B cell (primary cell): ENCODE data around the gene HNRNPF. TPM values are rescaled to one million over a fixed set of nuclear protein-coding genes. Genes with fewer than 3 reads are reported as not detected.

ENCODE experiments used
- ATAC-seq: fragments of 200-7000 bp; cut with Tn5 transposase; one replicate; pipeline ENCODE4 v1.10.0; 2021; ENCODE audit warnings: low read depth, mild to moderate bottlenecking, moderate number of reproducible peaks, moderate library complexity
- CTCF ChIA-PET: fragments of 350-600 bp; sonication (Branson Sonifier 250); formaldehyde crosslinking; loops from one replicate; lab custom pipeline; 2021; ENCODE audit warnings: antibody characterized with exemption, inconsistent platforms; lab: Charles Lee
- POLR2A ChIA-PET: fragments of 350-600 bp; sonication (Branson Sonifier 250); formaldehyde crosslinking; loops from one replicate; lab custom pipeline; 2021; ENCODE audit warnings: antibody characterized with exemption; lab: Charles Lee
- DNase-seq: peaks from one replicate; pipeline ENCODE4 v3.0.0; 2013
- H2AFZ ChIP-seq: 2 replicates; pipeline ENCODE4 v1.6.1; 2012; ENCODE audit warnings: mild to moderate bottlenecking, low read depth, low read length; ENCODE audit not compliant: insufficient read depth, poor library complexity, severe bottlenecking
- H3K27ac ChIP-seq, 2 donors: 1 replicate in 1 of 2; 2 replicates in 1 of 2; pipeline ENCODE4 v1.5.1; 2012 to 2013; ENCODE audit warnings: low read length in 2 of 2, mild to moderate bottlenecking in 2 of 2, moderate library complexity in 1 of 2
- H3K27me3 ChIP-seq, 4 experiments: fragments of 200-600 bp in 1 of 4; sonication (generic) in 1 of 4; replicated peaks in 1 of 4; 1 replicate in 2 of 4; 2 replicates in 2 of 4; pipeline versions ENCODE4 v1.6.1 to v1.7.0; 2013 to 2016; ENCODE audit warnings: low read length in 3 of 4, mild to moderate bottlenecking in 2 of 4, mixed read lengths in 1 of 4, moderate library complexity in 1 of 4; ENCODE audit not compliant: insufficient read depth in 4 of 4, control insufficient read depth in 3 of 4; ENCODE audit errors: control extremely low read depth in 1 of 4
- H3K36me3 ChIP-seq, 2 experiments: replicated peaks in 1 of 2; 1 replicate in 1 of 2; 2 replicates in 1 of 2; pipeline versions ENCODE4 v1.6.1 to v1.7.1; 2013; ENCODE audit warnings: low read length in 1 of 2; ENCODE audit not compliant: insufficient read depth in 2 of 2, control insufficient read depth in 1 of 2; ENCODE audit errors: control extremely low read depth in 1 of 2, extremely low read depth in 1 of 2
- H3K4me1 ChIP-seq, 2 donors: fragments of 200-600 bp in 1 of 2; sonication (generic) in 1 of 2; 1 replicate in 1 of 2; 2 replicates in 1 of 2; pipeline versions ENCODE4 v1.5.1 to v1.6.1; 2013 to 2017; ENCODE audit warnings: low read length in 2 of 2; ENCODE audit not compliant: control insufficient read depth in 2 of 2, insufficient read depth in 2 of 2
- H3K4me2 ChIP-seq: replicated peaks from 2 replicates; pipeline ENCODE3; 2012; ENCODE audit warnings: mild to moderate bottlenecking, low read depth, low read length; ENCODE audit not compliant: poor library complexity, severe bottlenecking
- H3K4me3 ChIP-seq, 5 experiments: fragments of 200-600 bp in 1 of 5; sonication (generic) in 1 of 5; 1 replicate in 3 of 5; 2 replicates in 2 of 5; pipeline versions ENCODE4 v1.5.1 to v1.7.0; 2011 to 2016; ENCODE audit warnings: low read length in 4 of 5, mild to moderate bottlenecking in 4 of 5, low read depth in 2 of 5, control low read depth in 1 of 5, moderate library complexity in 1 of 5; ENCODE audit not compliant: insufficient read depth in 1 of 5; ENCODE audit errors: control extremely low read depth in 1 of 5, extremely low read depth in 1 of 5
- H3K79me2 ChIP-seq: fragments of 200-600 bp; sonication (generic); one replicate; pipeline ENCODE4 v1.6.0; 2016; ENCODE audit warnings: low read length; ENCODE audit not compliant: control insufficient read depth, insufficient read depth
- H3K9ac ChIP-seq: fragments of 200-600 bp; sonication (generic); 2 replicates; pipeline ENCODE4 v1.6.1; 2017; ENCODE audit warnings: mild to moderate bottlenecking, low read length, moderate library complexity
- H3K9me3 ChIP-seq, 3 donors: one replicate each; pipeline versions ENCODE4 v1.6.1 to v1.7.1; 2013; ENCODE audit warnings: low read length in 2 of 3; ENCODE audit not compliant: control insufficient read depth in 2 of 3, insufficient read depth in 1 of 3; ENCODE audit errors: control extremely low read depth in 1 of 3
- H4K20me1 ChIP-seq: 2 replicates; pipeline ENCODE4 v1.6.0; 2012; ENCODE audit warnings: mild to moderate bottlenecking, low read length; ENCODE audit not compliant: insufficient read depth, control insufficient read depth, poor library complexity, severe bottlenecking
- H3K27ac Mint-ChIP-seq: one replicate; pipeline ENCODE4 v1.8.0; 2021; ENCODE audit warnings: mixed read lengths
- H3K27me3 Mint-ChIP-seq: one replicate; pipeline ENCODE4 v1.8.0; 2021; ENCODE audit warnings: mixed read lengths
- H3K4me1 Mint-ChIP-seq: one replicate; pipeline ENCODE4 v1.8.0; 2021; ENCODE audit warnings: mixed read lengths
- H3K4me3 Mint-ChIP-seq: one replicate; pipeline ENCODE4 v1.8.0; 2021; ENCODE audit warnings: mixed read lengths
- H3K9me3 Mint-ChIP-seq: one replicate; pipeline ENCODE4 v1.8.0; 2022; ENCODE audit warnings: mixed read lengths; ENCODE audit not compliant: insufficient read depth
- EZH2 ChIP-seq: IDR thresholded peaks from 2 replicates; pipeline ENCODE4 v1.6.1; 2012; ENCODE audit warnings: borderline replicate concordance, low read depth, mild to moderate bottlenecking, moderate library complexity, low read length; ENCODE audit not compliant: insufficient read depth, poor library complexity, severe bottlenecking
- WGBS: methylation state at CpG from one replicate; pipeline ENCODE4 v1.1.5; 2013; ENCODE audit warnings: missing lambda C conversion rate; ENCODE audit not compliant: insufficient coverage; 5-methylcytosine and 5-hydroxymethylcytosine counted together
- intact Hi-C: fragments of 100-400 bp; cut with micrococcal nuclease; formaldehyde crosslinking; loops from one replicate; pipeline ENCODE4 v1.10.0; 2022
- polyA plus RNA-seq: library from polyadenylated mRNA; depleted of rRNA; stranded (reverse); fragments of >200 nt; gene quantifications from 2 replicates; pipeline ENCODE4 v1.2.3, GENCODE V29; 2012
- total RNA-seq, 2 donors: library from RNA; stranded (reverse); fragments of 120-200 nt in 1 of 2; gene quantifications; 1 replicate in 1 of 2; 2 replicates in 1 of 2; pipeline versions ENCODE4 v1.2.3 to v1.2.4, GENCODE V29; 2013 to 2022
- TF ChIP-seq, protein P1 (sequence below): fragments of 200-600 bp; IDR thresholded peaks from one replicate; pipeline ENCODE4 v1.8.0; 2022; ENCODE audit warnings: antibody characterized with exemption, mild to moderate bottlenecking

HNRNPF gene
- total and polyA plus RNA-seq, 2 donors (not counting 1 experiment from before 2014, with no cell fraction given) = 76.7 to 161 TPM

DNA sequence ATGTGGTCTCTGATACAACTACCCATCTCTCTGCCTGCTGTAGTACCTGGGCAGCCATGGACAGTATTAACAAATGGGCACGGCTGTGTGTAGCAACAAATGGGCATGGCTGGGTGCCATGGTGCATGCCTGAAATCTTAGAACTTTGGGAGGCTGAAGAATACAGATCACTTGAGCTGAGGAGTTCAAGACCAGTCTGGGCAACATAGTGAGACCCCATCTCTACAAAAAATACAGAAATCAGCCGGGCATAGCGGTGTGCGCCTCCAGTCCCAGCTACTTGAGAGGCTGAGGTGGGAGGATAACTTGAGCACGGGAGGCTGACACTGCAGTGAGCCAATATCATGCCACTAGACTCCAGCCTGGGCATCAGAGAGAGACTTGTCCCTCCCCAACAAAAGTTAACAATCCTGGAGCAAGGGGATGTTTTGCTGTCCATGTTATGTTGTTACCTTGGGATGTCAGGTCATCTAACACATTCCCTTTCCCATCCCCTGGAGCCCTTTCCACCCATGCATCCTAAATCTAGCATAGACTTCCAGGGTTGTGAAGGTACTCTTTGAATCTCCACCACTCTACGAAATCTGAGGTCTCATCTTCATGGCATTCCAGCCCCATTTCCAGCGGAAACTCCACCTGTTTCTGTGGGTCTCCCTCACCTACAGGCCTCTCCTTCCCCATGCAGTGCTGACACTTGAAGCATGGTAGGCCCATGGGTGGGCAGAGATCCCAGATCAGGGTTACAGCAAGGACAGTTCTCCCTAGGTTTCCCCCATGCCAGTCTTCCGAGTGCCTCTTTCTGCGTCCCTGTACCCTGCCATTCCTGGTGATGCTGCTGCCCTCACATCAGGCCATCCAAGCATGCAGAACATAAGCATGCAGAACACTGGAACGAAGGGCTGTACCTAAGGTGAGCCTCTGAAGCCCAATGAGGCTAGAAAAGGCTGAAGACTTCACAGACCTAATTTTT lies 24.4 kb downstream of the HNRNPF start:
- Histone ChIP-seq H2AFZ (no peak overlapping the region), H4K20me1 (peaks cover 43% of the 10 kb centered on the region), H3K27ac (peak overlapping the region in 1 of 2 donors; percentile 11), H3K9me3 (no peaks in the 10 kb centered on the region), H3K36me3 (peaks cover 12 to 35% of the 10 kb centered on the region in 2 experiments), H3K9ac (no peak overlapping the region), H3K4me2 (no peak overlapping the region), H3K4me1 (peaks cover 11 to 13% of the 10 kb centered on the region in 2 donors), H3K27me3 (no peaks in the 10 kb centered on the region), H3K4me3 (no peak overlapping the region), H3K79me2 (peaks cover 12% of the 10 kb centered on the region)
- CTCF ChIA-PET = interaction anchor here (1.2 kb wide), 1 partner anchor 35 kb away, joined by 3 read pairs; no protein-coding TSS in a partner anchor
- no peak for DNase-seq
- POLR2A ChIA-PET = no interaction called here
- no peak for TF ChIP-seq EZH2
- TF ChIP-seq, protein P1, sequence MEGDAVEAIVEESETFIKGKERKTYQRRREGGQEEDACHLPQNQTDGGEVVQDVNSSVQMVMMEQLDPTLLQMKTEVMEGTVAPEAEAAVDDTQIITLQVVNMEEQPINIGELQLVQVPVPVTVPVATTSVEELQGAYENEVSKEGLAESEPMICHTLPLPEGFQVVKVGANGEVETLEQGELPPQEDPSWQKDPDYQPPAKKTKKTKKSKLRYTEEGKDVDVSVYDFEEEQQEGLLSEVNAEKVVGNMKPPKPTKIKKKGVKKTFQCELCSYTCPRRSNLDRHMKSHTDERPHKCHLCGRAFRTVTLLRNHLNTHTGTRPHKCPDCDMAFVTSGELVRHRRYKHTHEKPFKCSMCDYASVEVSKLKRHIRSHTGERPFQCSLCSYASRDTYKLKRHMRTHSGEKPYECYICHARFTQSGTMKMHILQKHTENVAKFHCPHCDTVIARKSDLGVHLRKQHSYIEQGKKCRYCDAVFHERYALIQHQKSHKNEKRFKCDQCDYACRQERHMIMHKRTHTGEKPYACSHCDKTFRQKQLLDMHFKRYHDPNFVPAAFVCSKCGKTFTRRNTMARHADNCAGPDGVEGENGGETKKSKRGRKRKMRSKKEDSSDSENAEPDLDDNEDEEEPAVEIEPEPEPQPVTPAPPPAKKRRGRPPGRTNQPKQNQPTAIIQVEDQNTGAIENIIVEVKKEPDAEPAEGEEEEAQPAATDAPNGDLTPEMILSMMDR = no peak
- Mint-ChIP-seq H3K4me1 (peaks cover 27% of the 10 kb centered on the region), H3K27me3 (no peaks in the 10 kb centered on the region), H3K9me3 (no peaks in the 10 kb centered on the region), H3K27ac (peak overlapping the region; percentile 37), H3K4me3 (no peak overlapping the region)
- intact Hi-C loops = no loop called here
- ATAC-seq = no peak
- WGBS = 92% methylated on average over 7 of the region's 10 CpGs
